ENCODE data around the gene ADGRB3.

Gene ADGRB3

DNA sequence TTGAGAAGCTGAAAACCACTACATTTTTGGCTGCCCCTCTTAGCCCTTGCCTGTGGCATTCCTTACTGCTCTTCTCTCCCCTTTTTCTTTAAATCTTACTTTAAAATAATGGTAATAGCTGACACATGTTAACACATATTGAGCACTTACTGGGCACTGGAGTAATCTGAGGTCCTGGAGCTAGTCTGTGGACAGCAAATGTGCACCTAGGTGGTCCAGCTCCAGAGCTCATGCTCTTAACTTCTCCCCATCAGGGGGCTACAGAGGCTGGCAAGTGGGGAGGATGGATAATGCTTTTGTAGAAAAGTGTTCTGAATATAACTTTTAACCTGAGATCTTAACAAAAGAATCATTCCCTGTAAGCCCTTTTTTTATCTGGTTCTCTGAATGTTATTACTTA is 74.8 kb downstream of the ADGRB3 start:
- no peak for DNase-seq

DNA sequence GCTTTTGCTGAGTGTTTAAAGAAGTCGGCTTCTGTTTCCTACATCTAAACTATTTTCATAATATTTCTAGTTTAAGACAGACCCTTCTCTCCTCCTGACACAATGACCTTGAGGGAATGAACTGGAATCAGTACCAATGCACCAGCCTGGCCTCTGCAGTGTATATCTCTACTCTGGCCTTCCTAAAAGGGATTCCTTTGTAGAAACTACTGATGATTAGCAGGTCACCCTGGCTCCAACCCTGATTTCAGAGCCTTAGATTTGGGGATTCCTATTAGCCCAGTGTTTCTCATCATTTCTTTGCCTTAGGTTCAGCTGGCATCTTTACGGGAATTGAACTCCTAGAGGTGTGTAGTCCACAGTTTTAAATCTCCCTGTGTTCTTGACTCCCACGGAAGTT is 75.4 kb downstream of the ADGRB3 start:
- no peak for DNase-seq

DNA sequence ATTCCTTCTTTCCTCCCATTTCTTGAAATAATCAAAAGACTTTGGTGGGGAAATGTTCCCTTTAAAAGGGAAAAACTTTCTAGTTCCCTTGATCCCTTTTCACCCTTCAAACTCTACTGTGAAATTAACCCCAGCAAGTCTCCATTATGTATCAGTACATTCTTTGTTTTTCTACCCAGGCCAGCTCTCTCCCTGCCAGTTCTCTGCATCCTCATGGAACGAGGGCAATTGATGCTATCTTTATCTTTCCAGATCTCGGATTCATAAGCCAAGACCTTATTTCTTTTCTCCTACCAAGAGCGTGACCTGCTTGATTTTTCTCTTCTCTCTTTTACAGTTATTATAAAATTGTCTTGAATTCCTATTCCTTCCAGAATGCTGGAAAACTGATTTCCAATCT is 75.8 kb downstream of the ADGRB3 start:
- no peak for DNase-seq

DNA sequence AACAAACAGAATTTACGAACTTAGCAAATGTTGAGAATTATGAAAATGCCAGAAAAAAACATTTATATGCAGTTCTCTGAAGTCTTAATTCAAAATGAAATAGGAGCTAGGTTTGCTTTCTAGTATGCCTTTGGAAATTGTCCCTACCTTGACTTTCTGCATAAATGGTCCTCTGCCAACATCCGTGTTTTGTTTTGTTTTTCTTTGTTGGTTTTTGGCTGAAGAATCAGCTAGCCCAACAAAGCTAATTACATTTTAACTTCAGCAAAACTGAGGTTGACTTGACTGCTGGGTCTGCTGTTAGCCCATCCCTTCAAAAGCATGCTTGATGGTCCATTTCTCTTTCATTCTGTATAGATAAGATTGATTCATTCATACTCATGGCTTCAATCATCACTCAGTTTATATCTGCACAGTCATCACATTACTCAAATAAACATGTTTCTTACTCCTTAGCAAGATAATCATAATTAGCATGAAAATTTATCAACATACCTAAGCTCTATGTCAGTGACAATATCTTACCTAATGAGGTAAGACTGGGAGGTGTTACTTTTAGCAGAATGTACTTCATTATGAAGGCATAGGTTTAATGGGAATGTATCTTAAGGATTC is 76.4 kb downstream of the ADGRB3 start:
- no peak for DNase-seq

DNA sequence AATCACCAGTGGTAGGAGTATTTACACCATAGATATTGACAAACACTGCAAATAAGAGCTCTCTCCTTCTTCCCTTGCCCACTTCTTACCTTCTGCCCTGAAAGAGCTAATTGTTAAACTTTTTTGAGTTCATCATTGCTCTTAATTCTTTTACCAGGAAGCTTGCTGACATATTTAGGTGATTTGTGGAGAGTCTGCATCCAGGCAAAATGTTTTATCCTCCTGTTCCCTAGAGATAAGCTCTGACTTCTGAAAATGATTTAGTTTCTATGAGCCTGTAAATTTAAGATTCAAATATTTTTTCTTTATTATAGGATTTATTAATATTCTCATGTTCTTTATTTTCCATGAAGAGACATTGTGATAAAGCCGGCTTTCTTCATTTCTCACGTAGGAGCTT is 81.5 kb downstream of the ADGRB3 start:
- DNase-seq: no peak

DNA sequence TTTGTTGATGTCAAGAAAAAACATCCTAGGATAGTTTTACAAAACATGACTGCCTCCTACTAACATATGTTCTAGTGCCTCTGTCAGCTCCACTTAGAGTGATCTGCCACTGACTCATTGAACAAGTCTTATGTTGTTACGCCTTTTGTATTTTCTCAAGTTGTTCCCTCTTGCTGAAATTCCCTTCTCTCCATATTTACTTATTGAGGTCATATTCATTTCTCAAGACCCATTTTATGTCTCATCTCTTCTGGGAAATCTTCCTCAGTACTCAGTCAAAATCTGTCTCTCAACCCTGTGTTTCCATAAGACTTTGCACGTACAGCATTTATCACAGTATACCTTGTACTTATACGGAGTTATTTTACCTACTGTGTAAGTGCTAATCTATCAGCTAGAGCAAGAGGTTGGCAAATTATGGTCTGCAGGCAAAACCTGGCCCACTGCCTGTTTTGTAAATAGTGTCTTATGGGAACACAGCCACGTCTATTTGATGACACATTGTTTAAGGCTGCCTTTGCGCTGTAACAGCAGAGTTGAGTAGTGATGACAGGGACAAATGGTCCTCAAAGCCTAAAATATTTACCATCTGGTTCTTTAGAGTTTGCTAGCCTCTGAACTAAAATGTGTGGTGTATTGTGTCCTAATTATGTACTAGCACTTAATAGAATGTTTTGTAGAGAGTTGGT is 83.4 kb downstream of the ADGRB3 start:
- peak; percentile 16 for DNase-seq

DNA sequence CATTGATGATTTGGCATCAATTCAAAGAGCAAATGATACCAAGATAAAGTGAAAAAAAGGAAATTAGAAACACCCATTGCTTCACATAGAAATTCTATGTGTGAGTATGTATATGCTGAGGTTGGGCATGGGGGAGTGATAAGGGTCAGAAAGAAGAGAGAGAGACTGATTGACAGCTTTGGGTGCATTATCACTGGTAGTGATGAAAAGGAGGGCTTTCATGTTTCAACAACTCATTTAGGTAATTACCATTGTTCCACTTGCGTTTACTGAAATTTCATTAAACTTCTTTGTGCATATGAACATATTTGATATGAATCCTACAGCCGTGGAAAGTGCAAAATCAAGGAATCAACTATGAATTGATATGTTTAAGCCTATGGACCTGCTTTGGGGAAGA is 84.7 kb downstream of the ADGRB3 start:
- no peak for DNase-seq

DNA sequence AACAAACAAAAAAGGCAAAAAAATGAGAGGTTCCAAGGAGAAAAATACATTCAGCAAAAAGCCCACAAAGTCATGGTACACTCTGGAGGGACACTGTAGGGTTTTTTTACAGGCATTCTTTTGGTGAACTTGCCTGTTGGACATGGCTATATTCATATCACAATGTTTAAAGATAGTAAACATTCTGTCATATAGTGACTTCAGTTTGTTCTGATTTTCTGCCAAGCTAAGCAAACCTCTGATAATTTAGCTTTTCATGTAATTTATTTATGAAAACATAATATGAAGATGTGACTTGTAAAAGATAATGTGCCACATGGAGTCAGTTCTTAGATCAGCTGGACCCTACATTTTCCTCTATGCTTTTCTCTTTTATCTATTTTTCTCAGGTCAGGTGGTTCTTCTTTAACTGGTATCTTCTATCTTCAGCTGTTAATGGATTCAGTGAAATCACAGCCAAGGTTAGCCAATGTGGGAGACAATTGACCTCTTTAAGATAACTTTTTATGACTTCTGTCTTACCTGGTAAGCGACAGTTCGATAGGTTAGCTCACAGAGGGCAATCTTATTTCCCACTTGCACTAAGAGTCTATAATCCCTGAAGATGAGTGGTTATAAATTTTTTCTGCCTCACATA is 87.9 kb downstream of the ADGRB3 start:
- DNase-seq: no peak

DNA sequence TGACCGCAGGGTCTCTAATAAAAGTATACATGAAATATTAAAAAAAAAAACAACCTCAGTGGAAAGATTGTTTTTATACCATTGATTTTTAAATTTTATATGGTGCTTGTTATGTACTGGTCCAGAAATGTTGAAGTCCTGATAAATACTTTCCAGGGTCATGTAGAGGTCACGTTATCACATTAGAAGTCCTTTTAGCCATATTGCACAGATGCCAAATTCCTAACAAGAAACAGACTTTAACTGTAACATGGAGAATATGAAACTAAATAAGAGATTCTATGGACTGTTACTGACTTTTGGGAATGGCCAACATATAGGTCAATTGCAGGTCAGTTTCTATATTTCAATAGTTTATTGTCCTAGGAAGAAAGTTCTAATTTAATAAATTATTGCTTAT is 89.0 kb downstream of the ADGRB3 start:
- no peak for DNase-seq

DNA sequence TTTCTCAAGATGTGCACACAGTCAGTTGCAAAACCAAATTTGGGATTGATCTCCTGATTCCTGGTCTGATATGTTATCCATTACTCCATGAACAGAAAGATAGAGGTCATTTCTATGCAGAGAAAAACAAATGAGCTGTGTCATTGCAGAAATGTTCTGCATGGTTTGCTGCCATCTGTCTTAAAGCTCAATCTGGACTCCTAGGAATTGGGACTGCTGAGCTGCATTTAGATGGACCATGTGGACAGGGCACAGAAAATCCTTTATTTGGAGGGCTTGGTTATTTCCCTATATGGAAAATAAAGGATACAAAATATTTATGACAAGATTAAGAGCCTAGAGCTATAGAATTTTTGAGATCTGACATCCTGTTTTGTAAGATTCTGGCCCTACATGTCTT is 91.3 kb downstream of the ADGRB3 start:
- DNase-seq: peak; percentile 14

DNA sequence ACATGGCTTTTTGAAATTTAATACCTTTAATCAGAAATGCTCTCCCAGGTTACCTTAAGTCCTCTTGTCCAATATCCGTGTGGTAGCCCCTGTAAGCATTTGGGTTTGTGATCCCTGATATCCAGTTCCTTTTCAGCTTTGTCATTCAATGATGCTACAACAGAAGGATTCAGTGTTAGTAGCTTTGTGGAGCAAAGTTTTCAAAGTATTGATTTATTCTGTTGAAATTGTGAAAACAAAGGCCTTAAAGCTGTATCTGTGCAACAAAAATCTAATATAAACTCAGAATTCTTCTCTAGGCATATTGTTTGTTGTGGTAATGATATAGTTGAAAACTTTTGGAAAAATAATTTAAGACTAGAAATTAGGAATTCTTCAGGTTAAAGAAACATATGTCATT is 91.9 kb downstream of the ADGRB3 start:
- no peak for DNase-seq

DNA sequence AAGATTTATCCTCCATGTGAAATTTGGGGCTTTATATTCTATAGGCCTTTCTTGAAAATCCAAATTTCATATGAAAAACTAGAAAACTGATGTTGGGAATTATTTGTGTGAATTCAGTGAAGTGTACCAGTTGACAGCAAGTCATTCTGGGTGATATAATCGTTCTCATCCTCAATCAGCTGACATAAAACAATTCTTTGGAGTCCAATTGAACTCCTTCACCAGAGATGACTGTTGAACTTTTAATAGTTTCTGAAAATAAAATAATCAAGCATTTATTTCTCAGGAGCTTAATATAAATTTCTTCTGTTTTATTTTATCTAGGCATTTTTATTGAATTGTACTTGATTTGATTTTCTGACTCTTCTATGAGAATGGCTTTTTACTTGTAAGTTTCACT is 92.6 kb downstream of the ADGRB3 start:
- no peak for DNase-seq

DNA sequence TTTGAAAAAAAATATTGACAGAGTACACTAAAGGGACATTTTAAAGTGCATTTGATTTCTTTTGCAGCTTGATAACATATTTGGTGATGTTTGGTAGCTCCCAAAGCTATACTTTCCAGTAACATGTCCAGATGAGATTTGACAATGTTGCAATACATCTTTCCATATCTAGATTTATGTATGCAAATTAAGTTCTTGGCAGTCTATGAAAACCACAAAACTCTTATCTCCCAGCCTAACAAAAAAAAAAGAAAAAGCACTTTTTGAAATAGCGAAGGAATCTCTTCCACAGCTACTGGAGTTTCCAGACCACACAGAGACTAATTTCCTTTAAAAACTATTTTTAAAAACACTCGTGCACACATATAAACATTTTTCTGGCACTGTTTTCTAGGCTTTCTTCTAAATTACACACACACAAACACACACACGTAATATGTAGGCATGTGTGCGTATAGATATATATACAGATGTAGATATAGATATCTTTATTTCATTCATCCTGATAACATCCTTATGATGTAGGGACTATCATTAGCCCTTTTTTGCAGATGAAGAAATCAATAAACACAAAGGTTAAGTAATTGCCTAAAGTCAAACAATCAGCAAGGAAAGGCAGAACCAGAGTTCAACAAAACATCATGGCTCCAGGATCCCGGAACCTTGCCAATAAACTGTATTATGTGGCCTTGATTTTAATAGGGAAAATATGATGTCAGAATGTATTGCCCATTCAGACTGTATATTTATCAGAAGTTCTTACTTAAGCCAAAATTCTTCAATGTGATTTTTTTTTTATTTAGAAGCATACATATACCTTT is 93.3 kb downstream of the ADGRB3 start:
- DNase-seq: no peak

DNA sequence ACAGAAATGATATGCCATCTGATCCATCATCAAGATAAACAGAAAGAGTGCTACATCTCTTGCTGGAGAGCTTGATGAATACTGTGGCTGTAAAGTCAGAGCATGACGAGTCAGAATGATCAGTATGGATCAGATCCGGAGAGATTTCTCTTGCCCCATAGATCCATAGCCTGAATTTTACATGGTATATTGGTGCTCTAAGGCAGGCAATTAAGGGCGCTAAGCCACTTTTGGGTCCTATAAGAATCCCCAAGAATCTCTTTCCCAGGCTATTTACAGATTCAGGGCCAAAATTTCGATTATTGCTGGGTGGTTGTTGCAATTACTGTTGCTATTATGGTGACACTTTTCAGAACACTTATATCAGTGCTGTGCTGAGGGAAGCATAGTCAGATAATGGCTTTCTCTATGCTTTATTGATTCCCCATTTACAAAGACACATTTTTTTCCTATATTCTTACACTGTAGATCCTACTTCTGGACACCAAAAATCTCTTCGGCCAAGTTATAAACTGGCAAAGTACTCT is 94.4 kb downstream of the ADGRB3 start:
- no peak for DNase-seq

DNA sequence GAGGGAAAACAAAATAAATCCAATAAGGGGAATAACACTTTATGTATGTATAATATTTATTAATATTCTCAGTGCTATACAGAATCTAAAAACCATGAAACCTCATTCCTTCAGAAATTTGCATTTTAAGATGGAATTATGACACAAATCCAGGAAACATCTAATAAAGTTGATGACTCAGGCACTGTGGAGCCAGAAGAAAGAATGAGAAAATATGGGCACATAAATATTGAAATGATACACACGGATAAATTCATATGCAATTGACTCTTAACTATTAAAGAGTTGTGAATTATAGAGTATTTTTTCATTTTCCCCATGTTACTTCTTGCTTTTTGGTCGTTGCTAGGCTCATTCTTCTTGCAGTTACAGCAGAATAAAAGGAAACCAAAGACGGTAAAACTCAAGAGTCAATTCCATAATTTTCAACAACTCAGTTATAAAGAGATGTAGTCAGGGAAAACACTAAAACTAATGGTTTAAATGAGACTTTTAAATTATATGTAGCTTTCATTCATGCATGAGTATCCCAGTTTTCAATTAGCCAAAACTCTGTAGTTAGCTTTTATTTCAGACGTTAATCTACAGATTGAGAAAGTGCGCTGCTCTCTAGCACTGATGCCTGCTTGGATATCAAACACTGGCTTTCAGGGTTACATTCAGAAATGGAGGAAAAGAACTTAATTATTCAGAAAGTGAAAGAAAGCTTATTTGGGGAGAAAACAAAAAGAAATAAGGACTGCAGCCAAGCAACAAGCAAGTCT is 95.4 kb downstream of the ADGRB3 start:
- no peak for DNase-seq

DNA sequence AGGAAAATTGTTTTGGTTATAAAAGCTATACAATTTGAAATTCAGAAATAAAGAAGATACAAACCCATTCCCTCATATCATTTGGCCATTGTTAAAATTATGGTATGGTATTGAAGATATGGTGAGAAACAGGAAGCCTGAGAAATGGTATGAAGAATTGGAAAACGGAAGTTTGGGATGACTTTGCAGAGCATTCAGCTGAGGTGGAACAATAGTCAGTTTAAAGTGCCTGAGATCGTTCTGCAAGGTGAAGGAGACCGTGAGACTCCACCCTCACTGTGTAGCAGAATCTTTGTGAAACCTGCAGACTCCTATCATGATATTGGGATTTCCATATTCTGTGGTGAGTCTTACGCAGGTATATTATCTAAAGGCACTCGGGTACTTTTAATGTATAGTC is 97.3 kb downstream of the ADGRB3 start:
- no peak for DNase-seq

DNA sequence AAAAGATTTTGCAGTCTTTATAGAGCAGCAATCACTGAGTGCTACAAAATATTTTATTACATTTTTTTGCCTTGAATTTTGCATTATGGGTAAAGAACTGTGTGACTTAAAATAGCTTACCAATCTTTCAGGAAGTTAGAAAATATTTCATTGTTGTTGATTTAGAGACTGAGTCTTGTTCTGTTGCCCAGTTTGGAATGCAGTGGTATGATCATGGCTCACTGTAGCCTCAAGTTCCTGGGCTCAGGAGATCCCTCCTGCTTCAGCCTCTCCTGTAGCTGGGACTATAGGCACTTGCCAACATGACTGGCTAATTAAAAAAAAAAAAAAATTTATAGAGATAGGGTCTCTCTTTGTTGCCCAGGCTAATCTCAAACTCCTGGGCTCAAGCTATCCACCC is 100.8 kb downstream of the ADGRB3 start:
- no peak for DNase-seq

DNA sequence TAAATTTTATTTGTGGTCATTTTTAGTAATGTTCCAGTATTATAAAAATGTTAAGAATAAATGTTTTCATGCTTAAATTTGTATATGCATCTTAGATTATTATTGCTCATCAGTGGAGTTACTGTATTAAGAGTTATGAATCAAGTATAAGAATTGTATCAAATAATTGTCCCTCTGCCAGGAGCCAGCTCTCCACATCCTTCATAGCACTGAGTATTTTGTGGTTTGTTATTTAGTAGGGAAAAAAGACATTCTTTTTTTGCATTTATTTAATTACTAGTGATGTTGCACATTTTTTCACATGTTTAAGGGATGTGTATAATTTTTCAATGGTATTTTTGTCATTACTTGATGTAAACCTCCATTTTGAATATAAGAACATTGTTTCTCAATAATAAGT is 102.0 kb downstream of the ADGRB3 start:
- DNase-seq: no peak

DNA sequence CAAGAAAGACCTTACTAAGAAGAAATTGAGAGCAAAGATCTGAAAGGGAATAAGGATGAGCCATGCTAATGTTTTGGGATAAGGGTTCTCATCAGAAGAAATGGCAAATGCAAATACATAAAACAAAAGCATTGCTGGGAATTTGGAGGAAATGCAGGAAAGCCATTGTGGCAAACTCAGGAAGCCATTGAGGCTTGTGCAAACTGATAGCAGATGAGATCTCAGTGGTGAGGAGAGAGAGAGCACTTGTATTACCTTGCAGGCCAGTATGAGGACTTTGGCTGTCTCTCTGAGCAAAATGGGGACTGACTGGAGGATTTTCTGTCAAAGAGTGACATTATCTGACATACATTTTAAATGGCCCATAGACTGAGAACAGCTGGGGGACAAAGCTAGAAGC is 103.0 kb downstream of the ADGRB3 start:
- no peak for DNase-seq

DNA sequence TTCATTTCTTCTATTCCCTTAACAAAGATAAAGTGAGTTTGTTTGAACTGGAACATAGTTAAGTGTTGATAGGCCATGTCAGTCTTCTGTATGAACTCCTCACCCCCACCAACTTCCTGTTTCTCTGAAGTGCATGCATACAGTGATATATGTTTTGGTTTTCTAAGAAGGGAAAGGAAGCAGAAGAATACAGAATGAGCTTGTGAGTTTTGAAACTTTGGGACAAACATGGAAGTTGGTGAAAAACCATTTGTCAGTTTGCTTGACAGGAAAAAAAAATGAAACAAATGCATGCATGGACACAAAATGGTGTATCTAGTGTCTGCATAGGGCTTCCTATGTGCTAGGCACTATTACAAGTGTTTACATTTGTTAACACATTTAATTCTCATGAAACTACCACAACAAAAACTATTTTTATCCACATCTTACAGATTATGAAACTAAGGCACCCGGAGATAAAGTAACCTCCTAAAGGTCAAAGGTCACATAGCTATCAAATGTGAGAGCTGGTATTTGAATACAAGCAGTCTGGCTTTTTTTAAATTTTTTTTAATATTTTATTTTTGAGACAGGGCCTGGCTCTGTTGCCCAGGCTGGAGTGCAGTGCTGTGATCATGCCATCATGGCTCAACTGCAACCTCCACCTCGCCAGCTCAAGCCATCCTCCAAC is 105.9 kb downstream of the ADGRB3 start:
- no peak for DNase-seq

DNA sequence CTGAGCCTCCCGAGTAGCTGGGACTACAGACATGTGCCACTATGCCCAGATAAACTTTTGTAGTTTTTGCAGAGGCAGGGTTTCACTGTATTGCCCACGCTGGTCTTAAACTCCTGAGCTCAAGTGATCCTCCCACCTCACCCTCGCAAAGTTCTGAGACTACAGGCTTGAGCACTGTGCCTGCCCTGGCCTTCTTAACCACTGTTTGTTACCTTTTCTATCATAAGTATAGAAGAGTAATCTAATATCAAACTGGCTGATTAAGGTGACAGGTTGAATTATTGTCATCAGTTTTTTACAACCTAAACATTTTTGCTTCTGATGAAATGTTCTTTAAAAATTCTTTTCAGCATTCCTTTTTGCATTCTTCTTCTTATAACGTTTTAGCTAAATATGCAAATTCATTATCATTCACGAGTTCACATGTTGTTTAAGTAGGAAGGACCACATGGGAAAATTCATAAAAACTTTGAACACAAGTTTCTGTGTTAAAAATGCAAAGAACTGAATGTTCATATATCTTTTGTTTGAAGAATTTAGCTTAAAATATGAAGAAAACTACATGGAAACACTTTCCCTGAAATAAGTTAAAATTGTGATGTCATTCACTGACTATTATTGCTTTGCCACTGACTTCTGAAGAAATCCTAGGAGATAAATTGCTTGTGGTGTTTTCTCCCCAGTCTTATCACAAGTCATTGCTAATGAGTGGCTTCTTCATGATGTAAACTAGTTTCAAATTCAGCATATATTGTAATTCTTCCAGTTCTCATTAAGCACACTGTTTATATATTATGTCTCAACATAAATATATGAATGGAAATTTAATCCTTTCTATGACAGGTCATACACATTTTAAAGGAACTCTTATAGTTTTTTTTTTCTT is 106.7 kb downstream of the ADGRB3 start:
- no peak for DNase-seq
